Mesendoderm (in vitro differentiated cells): Measurements from ENCODE around the gene PDE3A.

Source experiments
- DNase-seq: peaks from one replicate; pipeline ENCODE4 v3.0.0; 2013
- H2AK5ac ChIP-seq: 2 replicates; pipeline ENCODE4 v1.6.1; 2013; ENCODE audit warnings: low read length, inconsistent platforms
- H2BK120ac ChIP-seq: 2 replicates; pipeline ENCODE4 v1.6.1; 2013; ENCODE audit warnings: low read depth, mild to moderate bottlenecking, low read length, moderate library complexity, mixed read lengths
- H2BK15ac ChIP-seq: replicated peaks from 2 replicates; pipeline ENCODE4 v1.6.1; 2013; ENCODE audit warnings: low read depth, mild to moderate bottlenecking, moderate library complexity
- H2BK5ac ChIP-seq: 2 replicates; pipeline ENCODE4 v1.6.1; 2013; ENCODE audit warnings: low read length, inconsistent platforms
- H3K18ac ChIP-seq: 2 replicates; pipeline ENCODE4 v1.6.1; 2013; ENCODE audit warnings: mild to moderate bottlenecking, low read length, mixed read lengths
- H3K23ac ChIP-seq: one replicate; pipeline ENCODE4 v1.6.1; 2013; ENCODE audit warnings: low read length
- H3K27ac ChIP-seq: 2 replicates; pipeline ENCODE4 v1.5.1; 2013; ENCODE audit warnings: low read depth, mild to moderate bottlenecking, inconsistent platforms, low read length, moderate library complexity
- H3K27me3 ChIP-seq: 2 replicates; pipeline ENCODE4 v1.6.1; 2013; ENCODE audit warnings: low read length, control low read depth, mild to moderate bottlenecking, inconsistent platforms; ENCODE audit not compliant: insufficient read depth, poor library complexity
- H3K36me3 ChIP-seq: 2 replicates; pipeline ENCODE4 v1.6.1; 2013; ENCODE audit warnings: low read length, inconsistent platforms; ENCODE audit not compliant: control insufficient read depth, insufficient read depth
- H3K4ac ChIP-seq: one replicate; pipeline ENCODE4 v1.6.1; 2013; ENCODE audit warnings: low read depth, mild to moderate bottlenecking, low read length, moderate library complexity
- H3K4me1 ChIP-seq: 2 replicates; pipeline ENCODE4 v1.6.1; 2013; ENCODE audit warnings: low read depth, low read length, inconsistent platforms; ENCODE audit not compliant: control insufficient read depth
- H3K4me2 ChIP-seq: 2 replicates; pipeline ENCODE4 v1.6.1; 2013; ENCODE audit warnings: low read length
- H3K4me3 ChIP-seq: 2 replicates; pipeline ENCODE4 v1.5.1; 2013; ENCODE audit warnings: mild to moderate bottlenecking, low read length
- H3K56ac ChIP-seq: one replicate; pipeline ENCODE4 v1.6.1; 2013; ENCODE audit warnings: low read length
- H3K79me1 ChIP-seq: 2 replicates; pipeline ENCODE4 v1.6.1; 2013; ENCODE audit warnings: low read length, inconsistent platforms
- H3K79me2 ChIP-seq: 2 replicates; pipeline ENCODE4 v1.6.1; 2013; ENCODE audit warnings: mild to moderate bottlenecking, low read length; ENCODE audit not compliant: control insufficient read depth, insufficient read depth
- H3K9ac ChIP-seq: 2 replicates; pipeline ENCODE4 v1.6.1; 2013; ENCODE audit warnings: low read length, inconsistent platforms
- H4K5ac ChIP-seq: one replicate; pipeline ENCODE4 v1.6.1; 2013; ENCODE audit warnings: low read length
- H4K8ac ChIP-seq: one replicate; pipeline ENCODE4 v1.6.1; 2013; ENCODE audit warnings: low read depth, mild to moderate bottlenecking, control low read depth, low read length, moderate library complexity
- WGBS: extraction: QIAGEN DNeasy Blood & Tissue Kit; methylation state at CpG from one replicate; pipeline ENCODE4 v1.1.7; 2013; ENCODE audit warnings: low lambda C conversion rate, missing lambda C conversion rate; ENCODE audit not compliant: insufficient coverage; ENCODE audit errors: extremely low coverage; 5-methylcytosine and 5-hydroxymethylcytosine counted together

The PDE3A gene

DNA sequence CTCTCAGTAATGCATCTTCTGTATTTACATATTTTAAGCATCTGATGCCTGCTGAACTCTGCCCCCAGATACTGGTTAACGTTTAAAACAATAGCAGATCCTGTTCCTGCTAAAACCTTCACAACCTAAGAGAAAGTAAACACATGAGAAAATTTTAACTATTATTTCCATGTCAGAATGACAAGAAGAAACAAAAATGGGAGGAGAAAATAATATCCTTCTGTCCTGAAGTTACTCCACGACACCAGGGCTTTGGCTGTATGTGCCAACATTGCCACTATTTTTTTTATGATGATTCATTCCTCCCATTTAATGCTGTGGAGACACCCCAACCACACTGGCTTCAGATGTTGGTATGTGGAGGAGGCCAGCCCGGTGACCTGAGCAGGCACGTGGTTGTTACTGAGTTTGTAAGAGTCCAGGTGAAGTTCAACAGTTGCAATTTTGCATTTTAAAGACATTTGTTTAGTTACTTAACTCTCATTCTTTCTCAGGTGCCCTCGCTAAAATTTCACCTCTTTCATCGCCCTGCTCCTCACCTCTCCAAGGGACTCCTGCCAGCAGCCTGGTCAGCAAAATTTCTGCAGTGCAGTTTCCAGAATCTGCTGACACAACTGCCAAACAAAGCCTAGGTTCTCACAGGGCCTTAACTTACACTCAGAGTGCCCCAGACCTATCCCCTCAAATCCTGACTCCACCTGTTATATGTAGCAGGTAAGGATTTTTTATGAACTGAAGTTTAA, 261.2 kb downstream of the PDE3A start:
- no peak overlapping the region for H3K56ac ChIP-seq
- no peaks in the 10 kb centered on the region for H3K36me3 ChIP-seq
- H4K8ac ChIP-seq: no peak overlapping the region
- H3K18ac ChIP-seq: no peak overlapping the region
- no peak for DNase-seq
- no peak overlapping the region for H2AK5ac ChIP-seq
- H3K4ac ChIP-seq: no peak overlapping the region
- no peaks in the 10 kb centered on the region for H3K79me1 ChIP-seq
- no peak overlapping the region for H3K4me2 ChIP-seq
- H2BK5ac ChIP-seq: no peak overlapping the region
- H3K23ac ChIP-seq: no peak overlapping the region
- H2BK120ac ChIP-seq: peak overlapping the region; percentile 61
- H3K9ac ChIP-seq: no peak overlapping the region
- no CpG with 5 or more reads among the region's 6 CpGs for WGBS
- H3K4me1 ChIP-seq: no peaks in the 10 kb centered on the region
- no peak overlapping the region for H2BK15ac ChIP-seq
- H3K27me3 ChIP-seq: no peaks in the 10 kb centered on the region
- no peaks in the 10 kb centered on the region for H3K79me2 ChIP-seq
- H3K27ac ChIP-seq: no peak overlapping the region
- H4K5ac ChIP-seq: no peak overlapping the region
- H3K4me3 ChIP-seq: no peak overlapping the region

DNA sequence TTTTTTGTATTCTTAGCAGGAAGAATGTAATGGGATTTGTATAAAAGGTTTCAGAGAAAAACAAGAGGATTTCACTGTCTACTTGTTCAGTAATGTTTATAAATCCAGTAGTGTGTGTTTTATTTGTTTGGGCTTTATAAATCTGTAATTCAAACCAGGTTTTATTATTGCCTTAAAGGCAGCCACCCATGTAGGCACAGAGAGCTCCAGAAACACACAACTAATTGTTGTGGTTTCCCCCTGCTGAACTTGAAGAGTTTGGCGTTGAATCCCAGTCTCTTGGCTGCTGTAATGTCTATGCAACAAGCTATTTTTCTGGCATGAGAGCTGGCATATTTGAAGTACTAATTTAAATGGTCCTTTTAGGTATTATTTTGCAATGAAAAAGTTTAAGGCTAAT, 263.4 kb downstream of the PDE3A start:
- Histone ChIP-seq H3K27ac (no peak overlapping the region), H3K4me2 (no peak overlapping the region), H4K5ac (no peak overlapping the region), H2BK5ac (no peak overlapping the region), H3K9ac (no peak overlapping the region), H3K36me3 (no peaks in the 10 kb centered on the region), H3K4me1 (no peaks in the 10 kb centered on the region), H3K79me1 (no peaks in the 10 kb centered on the region), H2BK120ac (no peak overlapping the region), H2BK15ac (no peak overlapping the region), H2AK5ac (no peak overlapping the region), H3K27me3 (no peaks in the 10 kb centered on the region), H3K4me3 (no peak overlapping the region), H3K23ac (no peak overlapping the region), H3K79me2 (no peaks in the 10 kb centered on the region), H3K56ac (no peak overlapping the region), H4K8ac (no peak overlapping the region), H3K4ac (no peak overlapping the region), H3K18ac (no peak overlapping the region)
- no peak for DNase-seq
- WGBS: no CpG with 5 or more reads among the region's 1 CpG

DNA sequence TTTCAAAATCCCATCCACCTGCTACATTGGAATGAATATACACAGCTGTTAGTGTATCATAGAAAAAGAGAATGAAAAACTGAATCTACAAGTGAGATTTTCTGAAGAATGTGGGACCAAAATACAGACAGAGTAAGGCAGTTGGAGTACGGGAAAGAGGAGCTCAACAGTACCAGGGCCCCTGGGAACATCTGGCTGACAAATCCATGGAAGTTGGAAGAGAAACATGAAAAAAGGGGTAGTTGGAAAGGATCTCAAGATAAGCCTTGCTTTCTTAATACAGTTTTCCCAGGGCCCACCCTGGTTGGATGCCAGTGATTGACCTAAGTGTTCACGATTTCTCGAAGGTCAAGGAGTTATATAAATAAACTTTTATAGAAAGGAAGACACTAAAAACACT, 272.8 kb downstream of the PDE3A start:
- no peak overlapping the region for H3K27ac ChIP-seq
- no peak overlapping the region for H3K23ac ChIP-seq
- H3K4me1 ChIP-seq: no peaks in the 10 kb centered on the region
- H4K5ac ChIP-seq: no peak overlapping the region
- no peak overlapping the region for H3K4me3 ChIP-seq
- no peak overlapping the region for H3K4me2 ChIP-seq
- H3K18ac ChIP-seq: no peak overlapping the region
- no peaks in the 10 kb centered on the region for H3K36me3 ChIP-seq
- no peak overlapping the region for H4K8ac ChIP-seq
- H2AK5ac ChIP-seq: no peak overlapping the region
- no peak overlapping the region for H3K9ac ChIP-seq
- H3K56ac ChIP-seq: no peak overlapping the region
- no peak overlapping the region for H2BK15ac ChIP-seq
- DNase-seq: no peak
- H2BK120ac ChIP-seq: no peak overlapping the region
- no peaks in the 10 kb centered on the region for H3K79me2 ChIP-seq
- H3K4ac ChIP-seq: no peak overlapping the region
- H3K79me1 ChIP-seq: no peaks in the 10 kb centered on the region
- no peaks in the 10 kb centered on the region for H3K27me3 ChIP-seq
- no peak overlapping the region for H2BK5ac ChIP-seq
- no CpG with 5 or more reads among the region's 3 CpGs for WGBS

DNA sequence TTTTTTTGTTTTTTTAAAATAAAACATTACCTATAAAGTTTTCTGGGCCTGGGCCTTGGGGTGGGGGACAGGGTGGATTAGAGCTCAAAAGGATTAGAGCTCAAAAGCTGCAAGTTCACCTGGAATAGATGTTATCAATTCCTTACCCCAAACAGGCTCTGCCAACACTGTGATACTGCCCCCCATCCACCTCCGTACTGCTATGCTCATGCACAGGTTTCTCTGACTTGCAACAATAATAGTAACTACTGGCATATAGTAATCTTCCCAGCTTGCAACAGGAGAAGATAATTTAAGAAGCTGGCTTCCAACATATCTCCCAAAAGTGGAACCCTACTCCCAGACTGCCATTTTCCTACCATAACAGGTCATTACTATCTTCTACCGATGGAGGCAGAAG, 275.5 kb downstream of the PDE3A start:
- Histone ChIP-seq H4K8ac (no peak overlapping the region), H2BK5ac (no peak overlapping the region), H2BK15ac (no peak overlapping the region), H3K4me1 (no peaks in the 10 kb centered on the region), H3K9ac (no peak overlapping the region), H3K4me2 (no peak overlapping the region), H3K4me3 (no peak overlapping the region), H2BK120ac (no peak overlapping the region), H3K27me3 (no peaks in the 10 kb centered on the region), H2AK5ac (no peak overlapping the region), H3K56ac (no peak overlapping the region), H3K27ac (no peak overlapping the region), H4K5ac (no peak overlapping the region), H3K23ac (no peak overlapping the region), H3K79me1 (no peaks in the 10 kb centered on the region), H3K18ac (no peak overlapping the region), H3K36me3 (no peaks in the 10 kb centered on the region), H3K79me2 (no peaks in the 10 kb centered on the region), H3K4ac (no peak overlapping the region)
- no CpG with 5 or more reads among the region's 2 CpGs for WGBS
- no peak for DNase-seq

DNA sequence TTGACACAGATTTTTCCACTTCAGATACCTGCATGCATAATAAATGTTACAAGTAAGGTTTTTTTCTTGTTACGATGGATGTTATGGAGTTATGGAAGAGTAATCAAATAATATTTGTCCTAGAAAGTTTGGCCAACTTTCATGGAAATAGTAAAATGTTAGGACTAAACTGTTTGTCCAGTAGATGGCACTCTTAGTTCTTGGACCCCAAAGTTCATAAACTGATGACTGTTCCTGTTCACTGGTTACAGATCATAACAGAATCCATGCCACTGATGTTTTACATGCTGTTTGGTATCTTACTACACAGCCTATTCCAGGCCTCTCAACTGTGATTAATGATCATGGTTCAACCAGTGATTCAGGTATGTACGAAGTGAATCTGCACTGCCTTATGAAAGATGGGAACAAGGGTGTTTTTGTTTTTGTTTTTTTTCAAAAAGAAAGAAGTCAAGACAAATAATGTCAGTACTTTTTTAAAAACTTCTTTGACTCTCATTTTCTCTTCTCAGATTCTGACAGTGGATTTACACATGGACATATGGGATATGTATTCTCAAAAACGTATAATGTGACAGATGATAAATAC, 278.0 kb downstream of the PDE3A start:
- no peak overlapping the region for H2BK120ac ChIP-seq
- H3K36me3 ChIP-seq: no peaks in the 10 kb centered on the region
- no peak overlapping the region for H3K18ac ChIP-seq
- H3K4me3 ChIP-seq: no peak overlapping the region
- WGBS: no CpG with 5 or more reads among the region's 3 CpGs
- no peak overlapping the region for H3K23ac ChIP-seq
- H3K4ac ChIP-seq: no peak overlapping the region
- no peak overlapping the region for H2BK5ac ChIP-seq
- H3K27me3 ChIP-seq: no peaks in the 10 kb centered on the region
- H2BK15ac ChIP-seq: no peak overlapping the region
- H3K4me2 ChIP-seq: no peak overlapping the region
- H3K56ac ChIP-seq: no peak overlapping the region
- no peak overlapping the region for H4K5ac ChIP-seq
- no peak overlapping the region for H3K27ac ChIP-seq
- no peaks in the 10 kb centered on the region for H3K79me1 ChIP-seq
- no peak overlapping the region for H3K9ac ChIP-seq
- DNase-seq: peak; percentile 36
- no peaks in the 10 kb centered on the region for H3K79me2 ChIP-seq
- no peak overlapping the region for H4K8ac ChIP-seq
- no peaks in the 10 kb centered on the region for H3K4me1 ChIP-seq
- H2AK5ac ChIP-seq: no peak overlapping the region

DNA sequence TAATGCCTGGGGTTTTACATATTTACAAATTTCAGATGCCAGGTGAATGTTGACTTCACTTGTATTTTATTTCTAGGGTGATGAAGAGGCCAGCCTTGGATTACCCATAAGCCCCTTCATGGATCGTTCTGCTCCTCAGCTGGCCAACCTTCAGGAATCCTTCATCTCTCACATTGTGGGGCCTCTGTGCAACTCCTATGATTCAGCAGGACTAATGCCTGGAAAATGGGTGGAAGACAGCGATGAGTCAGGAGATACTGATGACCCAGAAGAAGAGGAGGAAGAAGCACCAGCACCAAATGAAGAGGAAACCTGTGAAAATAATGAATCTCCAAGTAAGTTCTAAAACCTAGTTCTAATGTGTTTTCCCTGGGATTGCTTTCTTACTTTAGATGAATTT, 285.5 kb downstream of the PDE3A start:
- DNase-seq: no peak
- H3K56ac ChIP-seq: no peak overlapping the region
- no peak overlapping the region for H3K9ac ChIP-seq
- H4K5ac ChIP-seq: no peak overlapping the region
- H3K23ac ChIP-seq: no peak overlapping the region
- no peaks in the 10 kb centered on the region for H3K36me3 ChIP-seq
- H3K4me2 ChIP-seq: no peak overlapping the region
- H2BK120ac ChIP-seq: no peak overlapping the region
- no peak overlapping the region for H3K27ac ChIP-seq
- no peak overlapping the region for H3K4me3 ChIP-seq
- no peak overlapping the region for H2BK5ac ChIP-seq
- no peak overlapping the region for H3K18ac ChIP-seq
- no peak overlapping the region for H4K8ac ChIP-seq
- no peak overlapping the region for H3K4ac ChIP-seq
- H3K79me2 ChIP-seq: no peaks in the 10 kb centered on the region
- no peak overlapping the region for H2BK15ac ChIP-seq
- no peaks in the 10 kb centered on the region for H3K79me1 ChIP-seq
- H2AK5ac ChIP-seq: no peak overlapping the region
- no peaks in the 10 kb centered on the region for H3K4me1 ChIP-seq
- no CpG with 5 or more reads among the region's 2 CpGs for WGBS
- H3K27me3 ChIP-seq: no peaks in the 10 kb centered on the region
